Gastroesophageal sphincter (tissue), 3 donors: Measurements from ENCODE around the gene NRP2.

Experiments
- POLR2A ChIP-seq, 2 donors: fragments of 450-650 bp; IDR thresholded peaks; one replicate each; pipeline ENCODE4 v1.6.1; 2017; ENCODE audit warnings: antibody characterized with exemption in 2 of 2, mild to moderate bottlenecking in 2 of 2, moderate library complexity in 1 of 2
- POLR2AphosphoS5 ChIP-seq: sonication (generic); formaldehyde crosslinking; IDR thresholded peaks from one replicate; pipeline ENCODE4 v1.6.1; 2017; ENCODE audit warnings: antibody characterized with exemption
- TF ChIP-seq, protein P1 (sequence below), 4 experiments: fragments of 200-600 bp in 2 of 4; fragments of 450-650 bp in 2 of 4; sonication (generic) in 1 of 4; IDR thresholded peaks; one replicate each; pipeline ENCODE4 v1.5.1; 2017 to 2019; ENCODE audit warnings: antibody characterized with exemption in 4 of 4, mild to moderate bottlenecking in 2 of 4, moderate library complexity in 2 of 4

DNA sequence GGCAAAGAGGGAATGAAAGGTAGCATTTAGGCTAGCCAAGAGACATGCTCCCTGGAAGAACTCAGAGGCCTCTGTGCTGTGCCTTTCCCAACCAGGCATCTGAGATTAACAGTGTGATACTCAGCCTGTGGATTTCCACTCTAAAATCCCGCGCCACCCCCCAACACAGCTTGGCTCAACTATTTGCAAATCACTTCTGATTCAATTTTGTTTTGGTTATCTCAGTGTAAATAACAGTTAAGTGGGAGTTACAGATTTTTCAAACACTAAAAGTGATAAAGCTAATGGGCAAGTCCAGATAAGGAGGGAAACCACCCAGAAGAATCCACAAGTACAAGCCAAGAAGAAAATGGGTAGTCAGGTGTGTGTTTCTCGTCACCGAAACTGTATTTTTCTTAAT is 1.4 kb upstream of the NRP2 start:
- TF ChIP-seq, protein P1, sequence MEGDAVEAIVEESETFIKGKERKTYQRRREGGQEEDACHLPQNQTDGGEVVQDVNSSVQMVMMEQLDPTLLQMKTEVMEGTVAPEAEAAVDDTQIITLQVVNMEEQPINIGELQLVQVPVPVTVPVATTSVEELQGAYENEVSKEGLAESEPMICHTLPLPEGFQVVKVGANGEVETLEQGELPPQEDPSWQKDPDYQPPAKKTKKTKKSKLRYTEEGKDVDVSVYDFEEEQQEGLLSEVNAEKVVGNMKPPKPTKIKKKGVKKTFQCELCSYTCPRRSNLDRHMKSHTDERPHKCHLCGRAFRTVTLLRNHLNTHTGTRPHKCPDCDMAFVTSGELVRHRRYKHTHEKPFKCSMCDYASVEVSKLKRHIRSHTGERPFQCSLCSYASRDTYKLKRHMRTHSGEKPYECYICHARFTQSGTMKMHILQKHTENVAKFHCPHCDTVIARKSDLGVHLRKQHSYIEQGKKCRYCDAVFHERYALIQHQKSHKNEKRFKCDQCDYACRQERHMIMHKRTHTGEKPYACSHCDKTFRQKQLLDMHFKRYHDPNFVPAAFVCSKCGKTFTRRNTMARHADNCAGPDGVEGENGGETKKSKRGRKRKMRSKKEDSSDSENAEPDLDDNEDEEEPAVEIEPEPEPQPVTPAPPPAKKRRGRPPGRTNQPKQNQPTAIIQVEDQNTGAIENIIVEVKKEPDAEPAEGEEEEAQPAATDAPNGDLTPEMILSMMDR (IDR thresholded peaks at IDR 0.05) = no peak
- no peak for TF ChIP-seq POLR2A (IDR thresholded peaks at IDR 0.05)
- TF ChIP-seq POLR2AphosphoS5 = no peak
